Muscle layer of colon (tissue), 2 donors: Measurements from ENCODE around the gene TBC1D10B.

Experiments
- H3K27ac ChIP-seq: one replicate; pipeline ENCODE4 v1.7.0; 2013; ENCODE audit warnings: low read depth, mild to moderate bottlenecking, low read length, moderate library complexity
- H3K27me3 ChIP-seq, 2 donors: one replicate each; pipeline ENCODE4 v1.7.0; 2013; ENCODE audit warnings: low read length in 2 of 2, mild to moderate bottlenecking in 2 of 2; ENCODE audit not compliant: insufficient read depth in 2 of 2, control insufficient read depth in 1 of 2
- H3K36me3 ChIP-seq: one replicate; pipeline ENCODE4 v1.7.0; 2013; ENCODE audit warnings: mild to moderate bottlenecking, low read length; ENCODE audit not compliant: insufficient read depth
- H3K4me1 ChIP-seq: one replicate; pipeline ENCODE4 v1.7.0; 2013; ENCODE audit warnings: mild to moderate bottlenecking, low read length; ENCODE audit not compliant: insufficient read depth
- H3K4me3 ChIP-seq, 2 donors: one replicate each; pipeline ENCODE4 v1.7.0; 2013; ENCODE audit warnings: low read length in 2 of 2, low read depth in 1 of 2, mild to moderate bottlenecking in 1 of 2, moderate library complexity in 1 of 2
- H3K9ac ChIP-seq: one replicate; pipeline ENCODE4 v1.7.0; 2013; ENCODE audit warnings: low read length
- H3K9me3 ChIP-seq: one replicate; pipeline ENCODE4 v1.7.0; 2013; ENCODE audit warnings: mild to moderate bottlenecking, low read length
- donor health status: abdominal sarcoma.
- donor health status: Adenocarcinoma of cecum.

TBC1D10B gene

DNA sequence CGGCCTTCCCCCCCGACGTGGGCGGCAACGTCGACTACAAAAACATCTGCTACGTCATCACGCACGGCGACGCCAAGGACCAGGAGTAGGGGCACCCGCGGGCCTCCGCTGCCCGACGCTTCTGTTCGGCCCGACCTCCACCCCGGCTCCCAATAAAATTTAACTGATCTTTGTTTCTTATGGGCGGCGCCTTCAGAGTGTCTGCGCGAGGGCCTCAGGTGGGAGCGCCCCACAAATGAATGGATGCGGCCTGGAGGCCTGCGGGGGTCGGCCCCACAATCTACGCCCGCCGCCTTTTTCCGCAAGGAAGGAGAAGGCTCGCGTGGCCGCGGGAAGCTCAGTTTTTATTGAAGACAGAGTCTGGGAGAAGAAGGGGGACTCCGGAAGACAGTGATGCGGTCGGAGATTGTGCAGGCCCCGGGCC is 7.5 kb upstream of the TBC1D10B start:
- Histone ChIP-seq H3K9ac (peak overlapping the region; percentile 79), H3K36me3 (peaks cover 5% of the 10 kb centered on the region), H3K9me3 (no peaks in the 10 kb centered on the region), H3K4me1 (peaks cover 12% of the 10 kb centered on the region), H3K4me3 (peak overlapping the region; percentile 71 to 93), H3K27ac (peak overlapping the region; percentile 100), H3K27me3 (no peaks in the 10 kb centered on the region)

DNA sequence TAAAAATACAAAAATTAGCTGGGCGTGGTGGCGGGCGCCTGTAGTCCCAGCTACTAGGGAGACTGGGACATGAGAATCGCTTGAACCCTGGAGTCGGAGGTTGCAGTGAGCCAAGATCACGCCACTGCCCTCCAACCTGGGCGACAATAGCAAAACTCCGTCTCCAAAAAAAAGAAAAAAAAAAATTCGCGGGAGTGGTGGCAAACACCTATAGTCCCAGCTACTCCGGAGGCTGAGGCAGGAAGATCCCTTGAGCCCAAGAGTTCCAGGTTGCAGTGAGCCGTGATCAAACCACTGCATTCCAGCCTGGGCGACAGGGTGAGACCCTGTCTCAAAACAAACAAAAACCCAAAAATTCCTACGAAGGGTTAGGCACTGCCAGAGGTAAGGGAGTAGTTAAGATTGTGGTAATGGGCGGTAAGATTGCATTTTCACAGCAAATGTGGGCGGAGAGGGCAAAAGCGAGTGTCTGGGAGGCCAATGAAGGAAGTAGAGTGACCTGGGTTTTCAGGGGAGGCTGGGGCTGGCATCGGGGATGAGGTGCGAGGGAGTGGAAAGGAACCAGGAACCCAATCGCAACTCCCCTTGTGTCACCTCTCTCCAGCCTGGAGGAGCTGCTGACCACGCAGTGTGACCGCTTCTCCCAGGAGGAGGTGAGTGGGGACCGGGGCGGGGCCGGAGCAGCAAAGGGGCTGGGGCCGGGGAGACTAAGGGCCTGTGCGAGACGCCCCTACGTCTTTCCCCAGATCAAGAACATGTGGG is 6.9 kb upstream of the TBC1D10B start:
- Histone ChIP-seq H3K4me1 (peaks cover 12% of the 10 kb centered on the region), H3K9me3 (no peaks in the 10 kb centered on the region), H3K27ac (peak overlapping the region; percentile 100), H3K36me3 (peaks cover 5% of the 10 kb centered on the region), H3K9ac (peak overlapping the region; percentile 79), H3K4me3 (peak overlapping the region; percentile 71 to 93), H3K27me3 (no peaks in the 10 kb centered on the region)

DNA sequence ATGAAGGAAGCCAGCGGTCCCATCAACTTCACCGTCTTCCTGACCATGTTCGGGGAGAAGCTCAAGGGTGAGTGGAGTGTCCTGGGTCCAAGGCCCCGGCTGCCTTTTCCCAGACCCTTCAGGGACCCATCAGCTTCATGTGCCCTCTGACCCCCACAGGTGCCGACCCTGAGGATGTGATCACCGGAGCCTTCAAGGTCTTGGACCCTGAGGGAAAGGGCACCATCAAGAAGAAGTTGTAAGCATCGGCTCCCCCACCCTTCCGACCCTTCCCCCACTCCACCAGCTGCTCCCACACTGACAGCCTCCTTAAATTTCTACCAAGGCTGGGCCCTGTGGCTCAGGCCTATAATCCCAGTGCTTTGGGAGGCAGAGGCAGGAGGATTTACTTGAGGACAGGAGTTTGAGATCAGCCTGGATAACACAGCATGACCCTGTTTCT is 6.2 kb upstream of the TBC1D10B start:
- Histone ChIP-seq H3K4me1 (peaks cover 15% of the 10 kb centered on the region), H3K36me3 (peaks cover 5% of the 10 kb centered on the region), H3K4me3 (no peak overlapping the region), H3K27me3 (no peaks in the 10 kb centered on the region), H3K27ac (no peak overlapping the region), H3K9ac (no peak overlapping the region), H3K9me3 (no peaks in the 10 kb centered on the region)

DNA sequence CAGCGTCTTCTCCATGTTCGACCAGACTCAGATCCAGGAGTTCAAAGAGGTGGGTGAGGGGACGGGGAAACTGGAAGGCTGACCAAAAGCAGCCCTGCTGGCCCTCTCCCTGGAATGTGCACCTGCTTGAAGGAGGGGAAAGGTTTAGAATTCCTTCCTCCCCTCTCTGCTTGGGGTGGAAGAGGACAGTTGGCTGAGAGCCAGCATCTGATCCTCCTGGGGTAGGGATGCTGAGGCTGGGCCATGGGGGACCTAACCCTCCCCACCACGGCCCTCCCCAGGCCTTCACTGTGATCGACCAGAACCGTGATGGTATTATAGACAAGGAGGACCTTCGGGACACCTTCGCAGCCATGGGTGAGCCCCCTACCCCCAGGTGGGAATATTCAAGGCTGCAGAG is 5.6 kb upstream of the TBC1D10B start:
- Histone ChIP-seq H3K4me3 (no peak overlapping the region), H3K36me3 (peaks cover 5% of the 10 kb centered on the region), H3K9me3 (no peaks in the 10 kb centered on the region), H3K27ac (no peak overlapping the region), H3K27me3 (no peaks in the 10 kb centered on the region), H3K4me1 (peaks cover 18% of the 10 kb centered on the region), H3K9ac (no peak overlapping the region)

DNA sequence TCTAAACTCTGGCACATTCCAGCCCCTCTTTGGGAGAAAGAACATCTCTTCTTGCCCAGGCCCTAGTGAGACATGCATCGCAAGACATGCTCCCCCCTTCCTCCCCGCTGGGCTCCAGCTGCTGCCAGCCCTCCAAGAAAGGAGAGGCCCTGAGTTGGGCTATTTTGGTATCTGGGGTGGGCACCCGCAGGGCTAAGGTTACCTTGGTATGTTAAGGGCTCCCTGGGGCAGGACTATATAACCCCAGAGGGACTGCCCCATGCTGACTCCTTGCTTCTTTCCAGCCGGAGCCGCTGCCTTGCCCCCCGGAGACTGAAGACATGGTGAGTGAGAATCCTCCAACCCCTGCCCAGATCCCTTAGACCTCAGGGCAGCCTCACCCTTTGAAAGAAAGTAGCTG is 4.2 kb upstream of the TBC1D10B start, which contains the start of gene MYL11:
Gene MYL11, plus strand, starts transcription at position 265 of the 400 bp plus-strand sequence. Its CDS starts 56 bp downstream, at position 321.
- H3K9me3 ChIP-seq, result no peaks in the 10 kb centered on the region
- no peak within 1 kb of the TSS for H3K27ac ChIP-seq
- peaks cover 18% of the 10 kb centered on the region for H3K4me1 ChIP-seq
- no peak within 1 kb of the TSS for H3K4me3 ChIP-seq
- no peak within 1 kb of the TSS for H3K9ac ChIP-seq
- H3K27me3 ChIP-seq, result no peaks in the 10 kb centered on the region
- H3K36me3 ChIP-seq, result peaks cover under 1% of the 10 kb centered on the region

DNA sequence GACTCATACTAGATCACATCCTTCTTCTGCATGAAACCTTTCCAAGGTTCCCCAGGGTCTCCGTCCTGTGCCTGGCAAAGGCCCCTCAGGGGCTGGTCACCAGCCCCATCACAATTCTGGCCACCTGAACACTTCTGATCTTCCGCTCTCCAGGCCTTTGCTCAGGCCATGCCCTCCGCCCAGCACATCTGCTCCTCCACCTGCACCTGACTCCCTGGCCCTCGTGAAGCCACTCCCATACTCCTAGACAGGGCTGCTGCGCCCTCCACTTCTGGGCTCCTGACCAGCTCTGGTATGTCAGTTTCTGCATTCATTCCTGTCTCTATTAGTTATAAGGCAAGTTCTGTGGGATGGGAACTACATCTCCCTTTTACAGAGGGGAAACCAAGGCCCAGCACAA is 2.4 kb upstream of the TBC1D10B start:
- H3K27ac ChIP-seq, result no peak overlapping the region
- peaks cover 24% of the 10 kb centered on the region for H3K4me1 ChIP-seq
- no peaks in the 10 kb centered on the region for H3K36me3 ChIP-seq
- H3K4me3 ChIP-seq, result no peak overlapping the region
- H3K9ac ChIP-seq, result no peak overlapping the region
- no peaks in the 10 kb centered on the region for H3K27me3 ChIP-seq
- no peaks in the 10 kb centered on the region for H3K9me3 ChIP-seq

DNA sequence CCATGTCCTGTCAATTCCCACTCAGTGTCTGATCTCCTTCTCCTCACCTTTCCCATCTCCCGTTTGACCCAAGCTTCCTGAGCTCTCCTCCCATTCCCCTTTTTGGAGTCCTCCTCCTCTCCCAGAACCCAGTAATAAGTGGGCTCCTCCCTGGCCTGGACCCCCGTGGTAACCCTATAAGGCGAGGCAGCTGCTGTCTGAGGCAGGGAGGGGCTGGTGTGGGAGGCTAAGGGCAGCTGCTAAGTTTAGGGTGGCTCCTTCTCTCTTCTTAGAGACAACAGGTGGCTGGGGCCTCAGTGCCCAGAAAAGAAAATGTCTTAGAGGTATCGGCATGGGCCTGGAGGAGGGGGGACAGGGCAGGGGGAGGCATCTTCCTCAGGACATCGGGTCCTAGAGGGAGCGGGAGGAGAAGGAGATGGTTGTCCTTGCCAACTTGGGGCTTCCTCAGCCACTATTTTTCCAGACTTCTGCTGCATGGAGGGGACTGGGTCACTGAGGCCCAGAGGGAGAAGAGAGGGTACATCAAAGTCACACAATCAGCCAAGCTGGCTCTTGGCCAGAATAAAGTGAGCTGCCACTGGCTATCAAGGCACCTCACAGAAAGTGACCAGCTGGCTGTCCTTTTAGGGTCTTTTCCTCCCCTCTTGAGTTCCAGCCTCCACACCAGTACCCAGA is 1.9 kb upstream of the TBC1D10B start:
- Histone ChIP-seq H3K9ac (no peak overlapping the region), H3K4me1 (peaks cover 26% of the 10 kb centered on the region), H3K4me3 (no peak overlapping the region), H3K9me3 (no peaks in the 10 kb centered on the region), H3K27ac (no peak overlapping the region), H3K27me3 (no peaks in the 10 kb centered on the region), H3K36me3 (no peaks in the 10 kb centered on the region)

DNA sequence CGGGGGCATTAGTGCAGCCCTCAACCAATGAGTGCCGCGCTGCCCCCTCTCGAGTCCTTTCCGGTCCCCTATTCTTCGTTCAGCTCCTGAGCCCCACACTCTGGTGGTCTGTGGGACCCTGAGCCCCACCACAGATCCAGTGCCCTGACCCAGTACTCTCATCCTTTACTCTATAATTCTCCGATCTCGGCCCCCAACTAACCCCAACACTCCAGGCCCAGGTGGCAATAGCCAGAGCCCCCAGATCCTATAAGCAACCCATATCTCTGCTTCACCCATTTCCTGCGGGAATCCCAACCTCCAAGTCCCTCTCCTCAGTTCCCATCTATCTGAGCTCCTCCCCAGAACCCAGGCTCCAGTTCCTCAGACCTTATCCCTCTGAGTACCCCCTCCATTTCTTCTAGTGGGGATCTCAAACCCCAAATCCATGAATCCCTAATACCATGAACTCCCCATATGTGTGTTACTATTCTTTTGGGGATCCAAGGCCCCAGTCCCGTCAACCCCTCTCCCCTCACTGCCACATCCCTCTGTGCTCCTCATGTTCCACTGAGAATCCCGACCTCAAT is 1.0 kb upstream of the TBC1D10B start:
- H3K36me3 ChIP-seq, result no peaks in the 10 kb centered on the region
- H3K4me3 ChIP-seq, result peak overlapping the region; percentile 52 to 79
- H3K9me3 ChIP-seq, result no peaks in the 10 kb centered on the region
- peak overlapping the region; percentile 73 for H3K27ac ChIP-seq
- H3K27me3 ChIP-seq, result no peaks in the 10 kb centered on the region
- H3K4me1 ChIP-seq, result peaks cover 27% of the 10 kb centered on the region
- H3K9ac ChIP-seq, result peak overlapping the region; percentile 7

DNA sequence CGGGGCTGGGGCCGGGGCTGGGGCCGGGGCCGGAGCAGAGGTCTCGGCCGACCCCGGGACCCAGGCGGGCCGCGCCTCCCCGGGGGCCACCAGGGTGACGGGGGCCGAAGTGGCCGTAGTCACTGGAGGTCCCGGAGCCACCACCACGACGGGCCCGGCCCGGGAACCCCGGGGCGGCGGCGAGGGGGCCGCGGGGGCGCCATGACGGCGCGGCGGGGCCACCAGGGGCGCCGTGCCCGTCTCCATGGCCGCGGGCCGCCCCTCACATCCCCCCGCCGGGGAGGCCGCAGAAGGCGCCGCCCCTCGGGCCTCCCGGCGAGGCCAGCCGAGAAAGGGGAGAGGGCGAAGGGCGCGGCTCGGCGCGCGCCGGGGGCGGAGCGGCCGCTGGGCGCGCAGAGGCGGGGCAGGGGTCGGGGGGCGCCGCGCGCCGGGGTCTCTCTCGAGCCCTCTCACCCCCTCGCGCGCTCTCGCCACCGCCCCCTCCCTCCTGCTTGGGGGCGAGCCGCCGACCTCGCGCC is 297 bp downstream of the TBC1D10B start:
- H3K36me3 ChIP-seq, result peaks cover 9% of the 10 kb centered on the region
- peaks cover 27% of the 10 kb centered on the region for H3K4me1 ChIP-seq
- H3K9ac ChIP-seq, result no peak overlapping the region

DNA sequence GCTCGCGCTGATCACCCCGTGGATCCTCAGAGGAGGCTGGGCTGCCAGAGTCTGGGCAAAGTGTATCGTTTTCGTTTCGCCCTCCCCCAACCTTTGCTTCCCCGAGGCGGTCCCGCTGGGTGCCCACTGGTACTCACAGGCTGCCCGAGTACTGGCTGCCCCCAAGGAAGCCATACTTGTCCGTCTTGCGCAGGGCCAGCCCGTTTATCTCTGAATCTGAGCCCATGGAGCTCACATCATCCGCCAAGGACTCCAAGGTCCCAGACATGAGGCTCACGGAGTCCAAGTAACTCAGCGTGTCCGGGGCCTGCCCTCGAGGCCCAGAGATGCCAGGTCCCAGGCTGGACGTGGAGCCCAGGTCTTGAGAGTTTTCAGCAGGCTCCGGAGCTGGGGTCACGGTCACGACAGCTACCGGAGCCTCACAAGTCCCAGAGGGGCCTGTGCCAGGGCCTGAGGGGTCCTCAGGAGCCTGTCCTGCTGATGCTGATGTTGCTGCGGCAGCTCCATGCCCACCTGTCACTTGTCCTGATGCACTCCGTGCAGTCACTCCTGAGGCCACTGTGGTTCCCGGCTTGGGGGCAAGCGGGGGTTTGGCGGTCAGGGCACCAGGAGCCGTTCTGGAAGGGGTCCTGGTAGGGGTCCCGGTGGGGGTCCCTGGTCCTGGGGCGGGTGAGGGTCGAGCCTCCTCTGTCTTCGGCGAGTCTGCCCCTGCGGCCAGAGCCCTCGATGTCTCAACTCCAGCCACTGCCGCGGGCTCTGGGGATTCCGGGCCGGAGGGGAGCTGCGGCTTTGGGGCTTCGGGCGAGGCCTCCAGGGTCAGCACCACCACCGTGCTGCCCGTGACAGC is 980 bp downstream of the TBC1D10B start:
- peak overlapping the region; percentile 62 for H3K9ac ChIP-seq
- peak overlapping the region; percentile 73 to 98 for H3K4me3 ChIP-seq
- H3K27ac ChIP-seq, result peak overlapping the region; percentile 89
- peaks cover 15% of the 10 kb centered on the region for H3K36me3 ChIP-seq
- peaks cover 27% of the 10 kb centered on the region for H3K4me1 ChIP-seq
- H3K27me3 ChIP-seq, result no peaks in the 10 kb centered on the region
- no peaks in the 10 kb centered on the region for H3K9me3 ChIP-seq

More for the DNA sequence above, 297 bp downstream of the TBC1D10B start:
- Histone ChIP-seq H3K27me3 (no peaks in the 10 kb centered on the region), H3K27ac (peak overlapping the region; percentile 89), H3K9me3 (no peaks in the 10 kb centered on the region), H3K4me3 (peak overlapping the region; percentile 73 to 98)

DNA sequence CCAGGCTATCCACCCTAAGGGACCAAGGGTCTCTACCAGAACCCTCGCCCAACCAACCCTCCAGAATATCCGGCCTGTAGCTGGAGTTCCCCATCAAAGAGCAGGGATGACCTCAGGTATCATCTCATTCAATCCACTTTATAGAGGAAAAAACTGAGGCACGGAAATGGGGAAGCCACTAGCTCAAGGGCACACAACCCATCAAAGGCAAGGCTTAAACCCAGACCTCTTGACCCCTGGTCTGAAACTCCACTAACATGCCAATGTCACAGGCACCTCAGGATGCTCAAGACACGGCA is 1.6 kb downstream of the TBC1D10B start:
- peaks cover 27% of the 10 kb centered on the region for H3K4me1 ChIP-seq
- H3K4me3 ChIP-seq, result peak overlapping the region; percentile 73 to 98

More for the DNA sequence above, 1.6 kb downstream of the TBC1D10B start:
- Histone ChIP-seq H3K27me3 (no peaks in the 10 kb centered on the region), H3K9me3 (no peaks in the 10 kb centered on the region), H3K36me3 (peaks cover 15% of the 10 kb centered on the region), H3K27ac (peak overlapping the region; percentile 89), H3K9ac (peak overlapping the region; percentile 62)
